ENCODE measurements around the gene LRRC34. TPM values are rescaled to one million over a fixed set of nuclear protein-coding genes. Genes with fewer than 3 reads are reported as not detected.

Gene LRRC34
- total RNA-seq, 1 donor from 2014 or later: 0.35 TPM

DNA sequence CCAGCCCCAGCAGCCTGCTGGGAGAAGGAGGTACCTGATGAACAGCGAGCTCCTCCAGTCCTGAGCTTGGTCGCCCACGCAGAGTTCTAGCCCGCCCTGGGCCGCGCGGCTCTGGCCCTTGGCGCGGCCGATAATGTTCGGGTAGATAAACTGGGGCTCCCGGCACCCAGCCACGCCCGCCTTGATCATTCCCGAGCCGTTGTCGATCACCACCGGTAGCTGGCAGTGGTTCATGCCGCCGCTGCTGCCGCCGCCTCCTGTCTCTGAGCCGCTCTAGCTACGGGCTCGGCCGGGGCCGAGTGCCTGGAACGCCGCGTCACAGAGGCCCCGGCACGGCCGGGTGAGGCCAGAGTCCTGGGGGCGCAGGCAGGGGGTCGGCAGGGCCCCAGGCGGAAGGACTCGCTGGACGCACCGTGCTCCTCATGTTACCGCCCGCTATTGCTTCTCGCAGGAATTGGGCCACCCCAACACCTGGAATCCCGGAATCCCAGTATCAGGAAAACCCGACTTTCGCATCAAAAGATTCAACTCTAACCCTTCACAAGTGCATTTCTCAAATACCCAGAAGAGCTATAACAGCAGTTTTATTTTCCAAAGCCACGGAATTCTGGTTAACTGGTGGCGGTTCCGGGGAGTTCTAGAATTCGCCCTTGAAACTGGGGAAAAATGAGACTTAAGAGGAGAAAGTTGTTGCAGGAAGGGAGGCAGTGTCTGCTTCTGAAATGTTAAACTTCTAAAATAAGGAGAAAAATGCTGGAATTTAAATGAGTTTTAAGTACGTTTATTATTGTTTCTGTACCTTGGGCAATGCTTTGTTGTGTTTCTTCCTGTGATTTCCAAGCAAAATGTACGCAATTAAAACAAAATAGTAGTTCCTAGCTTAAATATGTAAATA, 43.2 kb downstream of the LRRC34 start, which contains the start of gene ACTRT3:
ACTRT3 (minus strand) TSS at position 275 of the 895 bp plus-strand sequence; CDS start at position 234, 41 bp downstream.
- DNase-seq (ENCODE audit: low spot score): peak; percentile 79
- peak; percentile 40 for ATAC-seq

DNA sequence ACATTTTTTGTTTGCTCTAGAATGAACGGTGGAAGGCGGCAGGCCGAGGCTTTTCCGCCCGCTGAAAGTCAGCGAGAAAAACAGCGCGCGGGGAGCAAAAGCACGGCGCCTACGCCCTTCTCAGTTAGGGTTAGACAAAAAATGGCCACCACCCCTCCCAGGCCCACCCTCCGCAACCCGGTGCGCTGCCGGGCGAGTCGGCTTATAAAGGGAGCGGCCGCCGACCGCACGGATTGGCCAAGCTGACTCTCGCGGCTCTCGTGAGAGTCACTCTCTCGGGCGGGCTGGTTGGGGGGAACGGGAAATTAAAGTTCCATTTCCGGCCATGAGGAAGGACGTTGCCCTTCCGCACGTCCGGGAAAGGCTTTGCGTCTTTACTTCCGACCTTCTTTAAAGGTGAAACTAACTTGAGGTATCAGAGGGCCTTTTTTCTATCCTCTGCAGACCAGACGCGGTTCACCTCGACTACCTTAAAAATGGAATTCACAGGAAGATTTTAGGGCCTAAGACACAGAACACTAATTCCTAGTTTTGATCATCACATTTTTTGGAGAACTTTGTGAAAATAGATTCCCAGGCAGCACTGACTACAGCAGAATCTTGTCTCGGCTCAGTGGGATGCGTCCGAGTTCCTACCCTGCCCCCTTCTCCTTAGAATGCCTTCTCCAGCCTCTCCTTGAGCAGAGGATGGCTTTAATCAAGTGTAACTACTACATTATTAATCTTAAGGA, 47.7 kb downstream of the LRRC34 start, which contains the start of gene TERC:
TERC (minus strand) TSS at position 179 of the 731 bp plus-strand sequence.
- ATAC-seq: peak; percentile 87
- DNase-seq (ENCODE audit: low spot score): peak; percentile 94

DNA sequence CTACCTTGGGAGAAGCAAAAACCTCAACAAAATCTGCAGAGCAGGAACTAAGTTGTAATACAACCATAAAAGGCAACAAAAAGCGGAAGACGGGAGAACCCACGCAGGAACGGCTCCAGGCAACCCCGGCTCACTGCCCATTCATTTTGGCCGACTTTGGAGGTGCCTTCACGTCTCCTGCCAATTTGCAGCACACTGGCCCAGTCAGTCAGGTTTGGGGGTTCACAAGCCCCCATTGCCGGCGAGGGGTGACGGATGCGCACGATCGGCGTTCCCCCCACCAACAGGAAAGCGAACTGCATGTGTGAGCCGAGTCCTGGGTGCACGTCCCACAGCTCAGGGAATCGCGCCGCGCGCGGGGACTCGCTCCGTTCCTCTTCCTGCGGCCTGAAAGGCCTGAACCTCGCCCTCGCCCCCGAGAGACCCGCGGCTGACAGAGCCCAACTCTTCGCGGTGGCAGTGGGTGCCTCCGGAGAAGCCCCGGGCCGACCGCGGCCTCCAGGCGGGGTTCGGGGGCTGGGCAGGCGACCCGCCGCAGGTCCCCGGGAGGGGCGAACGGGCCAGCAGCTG, 48.3 kb downstream of the LRRC34 start:
- peak; percentile 67 for DNase-seq (ENCODE audit: low spot score)
- peak; percentile 55 for ATAC-seq

DNA sequence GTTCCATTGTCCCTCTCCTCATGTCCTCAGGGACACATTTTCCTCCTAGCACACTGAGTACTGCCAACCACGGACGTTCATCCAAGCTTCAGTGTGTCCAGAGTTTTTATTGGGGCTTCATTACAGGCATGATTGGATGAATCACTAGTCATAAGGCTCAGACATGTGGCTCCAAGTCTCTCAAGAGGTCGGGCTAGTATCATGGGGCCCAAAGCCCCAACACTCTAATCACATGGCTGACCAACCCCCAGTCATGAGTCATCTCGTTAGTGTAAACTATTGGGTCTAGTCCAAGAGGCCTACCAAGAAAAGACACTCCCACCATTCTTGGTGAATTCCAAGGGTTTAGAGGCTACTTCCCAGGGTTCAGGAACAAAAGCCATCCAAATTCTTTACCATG, 52.2 kb downstream of the LRRC34 start:
- no peak for ATAC-seq
- DNase-seq (ENCODE audit: low spot score): no peak

DNA sequence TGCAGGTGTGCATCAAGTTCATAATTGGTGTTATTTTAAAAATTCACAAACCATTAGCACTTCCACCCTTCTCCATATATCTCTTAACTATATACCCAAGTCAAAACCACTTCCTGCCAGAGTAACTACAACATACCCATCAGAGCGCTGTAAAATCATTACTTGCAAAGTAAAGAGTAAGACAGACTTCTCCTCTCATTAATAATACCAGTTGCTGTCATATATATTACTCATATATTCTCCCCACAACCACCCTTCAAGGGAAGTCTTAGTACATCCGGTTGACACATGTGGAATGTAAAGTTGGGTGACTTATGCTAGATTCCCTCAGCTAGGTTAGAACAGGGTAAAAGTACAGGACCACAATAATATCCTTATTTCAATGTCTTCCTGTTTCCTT, 53.4 kb downstream of the LRRC34 start:
- no peak for ATAC-seq
- no peak for DNase-seq (ENCODE audit: low spot score)

DNA sequence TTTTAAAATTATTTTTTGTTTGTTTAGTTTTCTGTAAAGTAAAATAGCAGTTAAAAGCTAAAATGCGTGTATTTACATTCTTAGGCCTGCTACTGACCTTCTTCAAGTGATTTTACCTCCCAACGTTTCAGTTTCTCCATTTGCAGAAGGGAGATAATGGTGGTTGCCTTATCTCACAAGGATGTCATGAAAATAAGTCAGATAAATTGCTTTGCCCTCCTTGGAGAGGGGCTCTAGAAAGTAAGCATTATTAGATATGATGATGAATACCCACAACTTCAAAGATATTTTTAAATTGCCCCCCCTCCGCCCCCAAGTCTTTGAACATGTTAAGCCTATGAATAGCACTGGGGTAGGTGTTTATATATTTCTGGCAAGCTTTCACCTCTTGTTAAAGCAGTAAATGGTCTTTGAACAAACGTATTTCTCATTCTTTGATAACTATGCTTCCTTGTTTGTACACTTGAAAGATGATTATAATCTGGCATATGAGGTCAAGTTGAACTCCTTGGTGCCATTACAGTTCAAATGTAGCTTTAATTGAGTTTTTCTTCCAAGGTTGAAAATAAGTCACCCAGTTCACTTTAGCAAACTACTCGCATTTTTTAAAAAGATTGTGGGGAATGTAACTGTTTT, 54.2 kb downstream of the LRRC34 start:
- ATAC-seq (no peak), DNase-seq (ENCODE audit: low spot score) (no peak)

DNA sequence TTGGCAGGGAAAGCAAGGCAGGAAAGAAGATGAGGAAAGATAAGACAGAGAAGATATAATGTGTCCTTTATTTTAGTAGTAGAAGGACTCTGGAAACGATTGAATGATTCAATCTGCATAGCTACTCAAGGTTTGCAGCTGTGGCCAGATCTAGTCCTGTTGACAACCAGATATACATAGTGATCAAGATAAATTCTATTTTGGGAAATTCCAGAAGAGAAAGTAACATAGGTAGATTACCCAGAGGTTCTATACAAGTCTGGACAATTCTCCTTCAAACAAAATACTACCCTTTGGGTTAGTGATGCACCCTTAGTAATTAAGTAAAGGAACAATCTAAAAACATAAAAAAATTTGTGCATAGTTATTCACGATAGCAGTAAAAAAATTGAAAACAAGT, 57.2 kb downstream of the LRRC34 start:
- DNase-seq (ENCODE audit: low spot score): no peak
- ATAC-seq: no peak

DNA sequence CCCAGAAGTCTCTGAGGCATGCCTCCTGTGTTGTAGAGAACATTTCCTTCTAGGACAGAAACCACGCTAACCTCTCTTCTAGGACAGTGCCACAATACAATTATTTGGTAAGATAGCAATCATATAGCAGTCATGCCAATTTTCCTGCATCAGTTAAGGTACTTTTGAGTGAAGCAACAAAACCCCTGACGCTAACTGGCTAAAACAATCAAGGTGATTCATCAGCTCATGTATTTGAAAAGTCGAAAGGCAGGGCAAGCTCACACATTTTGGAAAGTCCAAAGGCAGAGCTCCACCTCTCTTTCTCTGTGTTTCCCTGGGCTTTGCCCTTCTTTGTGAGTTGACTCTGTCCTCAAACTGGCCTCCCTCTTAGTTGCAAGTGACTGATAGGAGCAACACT, 58.0 kb downstream of the LRRC34 start:
- DNase-seq (ENCODE audit: low spot score): no peak
- ATAC-seq: no peak

DNA sequence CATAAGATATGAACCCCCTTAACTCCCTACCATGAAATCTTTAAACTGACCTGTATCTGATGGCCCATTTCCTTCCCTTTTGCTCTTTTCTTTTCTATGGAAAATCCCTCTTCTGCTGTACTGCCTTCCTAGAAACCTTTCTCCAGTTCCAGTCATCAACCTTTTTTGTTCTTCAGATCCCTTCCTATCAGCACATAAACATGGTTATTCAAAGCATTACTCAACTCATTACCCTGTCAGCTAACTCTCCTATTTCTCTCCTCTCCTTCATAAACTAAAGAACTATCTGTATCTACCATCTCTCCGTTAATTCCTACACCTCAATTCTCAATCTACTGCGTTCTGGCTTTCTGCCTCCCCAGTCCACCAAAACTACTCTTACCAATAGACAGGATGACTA, 60.8 kb downstream of the LRRC34 start:
- no peak for ATAC-seq
- DNase-seq (ENCODE audit: low spot score): no peak

DNA sequence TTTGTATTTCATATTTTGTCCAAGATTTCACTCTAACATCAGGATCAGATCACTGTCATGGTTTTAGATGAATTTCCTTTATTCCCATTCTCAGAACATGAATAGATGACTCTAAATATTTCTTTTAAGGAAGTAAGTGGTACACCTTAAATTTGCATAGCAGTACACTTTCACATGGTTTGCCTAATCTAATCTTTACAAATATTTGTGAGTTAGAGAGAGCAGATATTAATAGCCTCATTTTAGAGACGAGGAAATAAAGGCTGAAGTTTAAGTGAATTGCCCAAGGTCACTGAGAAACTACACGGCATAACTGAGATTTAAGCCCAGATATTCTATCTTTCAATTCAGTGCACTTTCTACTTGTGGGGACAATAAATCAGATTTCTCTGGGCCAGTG, 62.0 kb downstream of the LRRC34 start:
- no peak for DNase-seq (ENCODE audit: low spot score)
- no peak for ATAC-seq

DNA sequence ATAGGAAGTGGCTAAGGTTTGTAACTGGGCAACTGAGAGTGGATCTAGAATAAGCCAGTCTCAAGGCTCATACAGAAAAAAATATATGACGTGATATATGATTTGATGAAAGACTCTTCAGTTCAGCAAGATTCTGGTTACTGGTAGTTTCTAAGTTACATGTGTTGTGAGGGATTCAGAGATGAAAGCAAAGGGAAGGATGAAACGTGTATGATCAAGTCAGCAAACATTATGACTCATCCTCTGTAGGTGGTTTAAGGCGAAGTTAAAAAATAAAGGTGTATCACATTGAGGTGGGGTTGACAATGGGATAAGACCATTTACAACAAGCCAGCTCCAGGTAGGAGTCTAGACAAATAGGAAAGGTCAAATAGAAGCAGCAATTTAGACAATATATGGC, 64.0 kb downstream of the LRRC34 start:
- no peak for DNase-seq (ENCODE audit: low spot score)
- ATAC-seq: no peak

DNA sequence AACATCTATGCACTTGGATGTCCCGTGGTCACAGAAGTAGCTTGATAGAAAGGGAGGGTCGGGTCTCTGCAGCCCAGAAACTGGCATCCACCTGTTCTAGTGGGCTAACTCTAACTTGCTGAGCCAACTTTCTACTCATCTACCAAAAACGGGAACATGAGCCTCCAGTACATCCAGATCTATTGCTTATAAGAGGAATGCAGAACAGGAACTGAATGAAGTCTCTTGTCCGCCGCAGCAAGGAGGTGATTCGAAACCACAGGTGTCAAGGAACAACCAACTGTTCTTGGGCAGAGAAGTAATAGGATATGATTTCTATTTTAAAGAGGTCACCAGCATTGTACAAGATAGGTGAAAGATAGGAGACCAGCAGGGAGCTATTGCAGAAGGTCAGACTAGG, 65.8 kb downstream of the LRRC34 start:
- no peak for ATAC-seq
- no peak for DNase-seq (ENCODE audit: low spot score)

DNA sequence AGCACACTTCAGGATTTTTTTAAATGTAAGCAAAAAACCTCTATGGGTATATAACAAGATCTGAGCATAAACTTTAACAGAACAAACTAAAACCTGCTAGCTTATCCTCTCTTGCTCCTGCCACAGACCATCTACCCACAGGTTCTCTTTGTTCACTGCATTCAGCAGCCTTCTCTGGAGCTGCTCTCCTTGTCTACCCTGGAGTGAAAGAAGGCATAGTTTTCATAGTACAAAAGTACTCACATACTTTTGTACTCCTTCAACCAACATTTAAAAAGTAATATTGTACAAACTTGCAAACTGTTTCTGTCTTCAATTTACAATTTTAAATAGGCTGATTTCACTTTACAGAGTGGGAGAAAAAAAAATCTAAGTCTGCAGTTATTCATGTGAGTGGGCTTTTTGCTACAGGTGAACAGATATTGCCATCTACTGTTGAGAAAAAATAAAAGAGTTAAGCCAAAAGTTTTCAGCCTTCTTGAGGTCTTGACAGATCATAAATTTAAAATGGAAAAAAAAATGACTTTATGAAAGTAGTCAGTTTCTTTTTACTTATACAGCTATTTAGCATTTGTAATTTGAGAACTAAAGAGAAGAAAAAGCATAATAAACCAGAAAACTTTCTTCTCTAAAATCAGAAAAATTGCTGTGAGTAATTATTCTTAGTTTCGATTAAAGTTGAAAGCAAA, 68.2 kb downstream of the LRRC34 start:
- ATAC-seq: no peak

More for the DNA sequence above, 68.2 kb downstream of the LRRC34 start:
- no peak for DNase-seq (ENCODE audit: low spot score)

Other genes starting within 250 kb of the LRRC34 start
- gene MECOM, start 149.2 kb downstream of the LRRC34 start, total RNA-seq: 2.5 TPM
- 3.1 TPM for gene TERC, start 47.8 kb downstream of the LRRC34 start, total RNA-seq
- gene ACTRT3, start 43.3 kb downstream of the LRRC34 start, total RNA-seq: 1.6 TPM
- gene MYNN, start 39.5 kb downstream of the LRRC34 start, total RNA-seq: 5.7 TPM
- not detected for gene LRRIQ4, start within 50 bp of the LRRC34 start, total RNA-seq
- gene LRRC31, start 57.0 kb upstream of the LRRC34 start, total RNA-seq: 1.7 TPM
- not detected for gene SAMD7, start 98.7 kb upstream of the LRRC34 start, total RNA-seq
- 103 TPM for gene SEC62, start 153.9 kb upstream of the LRRC34 start, total RNA-seq
- gene GPR160, start 225.1 kb upstream of the LRRC34 start, total RNA-seq: 0.96 TPM

Data from left lobe of liver (tissue), 2 donors.